ENCODE measurements around the gene CLEC3A.

DNA sequence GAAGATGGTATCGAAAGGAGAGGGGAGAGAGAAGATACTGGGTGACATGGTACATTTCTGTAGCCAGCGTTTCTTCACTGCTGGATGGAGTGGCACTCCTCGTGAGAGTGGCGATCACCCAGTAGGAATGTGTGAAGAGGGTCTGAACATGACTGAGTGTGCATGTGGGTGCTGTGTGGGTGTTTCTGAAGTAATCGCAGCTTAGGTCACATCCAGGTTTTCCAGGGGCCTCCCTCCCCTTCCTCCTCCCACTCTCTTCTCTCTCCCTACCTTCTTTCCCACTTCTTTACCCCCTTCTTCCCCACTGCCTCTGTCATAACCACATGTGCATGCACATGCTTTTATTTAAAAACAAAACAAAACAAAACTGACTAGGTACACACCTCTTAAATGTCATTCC is 1.8 kb downstream of the CLEC3A start:
- TF ChIP-seq CTCF (IDR thresholded peaks at IDR 0.05) (no peak), ZFX (IDR thresholded peaks at IDR 0.05; ENCODE audit: borderline replicate concordance) (no peak)

Data from 22Rv1 (cell line).